GM18909 (cell line): Measurements from ENCODE around the gene KCNA10.
"Not testable (repeated sequence)": the region's sequence is repeated elsewhere in the genome, so short reads cannot be mapped to it uniquely, and the experiment has no call there.

Source experiments
- ATAC-seq: cut with Tn5 transposase; IDR thresholded peaks from one replicate; pipeline ENCODE4 v1.9.1; 2021; ENCODE audit warnings: mild to moderate bottlenecking; ENCODE audit not compliant: unreplicated experiment, poor library complexity

Gene KCNA10

DNA sequence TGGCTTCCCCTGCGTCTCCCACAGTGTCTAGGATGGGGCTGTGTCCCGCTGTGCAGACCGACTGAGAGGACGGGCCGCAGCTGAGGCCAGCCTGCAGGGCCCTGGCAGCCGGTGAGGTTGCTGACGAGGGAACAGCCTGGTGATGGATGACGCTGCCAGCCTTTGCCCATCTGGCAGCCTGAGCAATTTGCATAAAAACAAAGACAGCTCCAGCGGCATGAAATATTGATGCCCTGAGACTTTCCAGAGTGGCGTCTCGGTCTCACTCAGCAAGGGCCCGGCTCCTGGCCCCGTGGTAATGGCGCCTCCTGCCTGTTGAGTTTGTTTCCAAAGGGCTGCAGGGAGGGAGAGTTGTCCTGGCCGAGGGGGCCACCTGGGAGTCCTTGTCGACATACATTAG, 19.1 kb upstream of the KCNA10 start:
- no peak for ATAC-seq

DNA sequence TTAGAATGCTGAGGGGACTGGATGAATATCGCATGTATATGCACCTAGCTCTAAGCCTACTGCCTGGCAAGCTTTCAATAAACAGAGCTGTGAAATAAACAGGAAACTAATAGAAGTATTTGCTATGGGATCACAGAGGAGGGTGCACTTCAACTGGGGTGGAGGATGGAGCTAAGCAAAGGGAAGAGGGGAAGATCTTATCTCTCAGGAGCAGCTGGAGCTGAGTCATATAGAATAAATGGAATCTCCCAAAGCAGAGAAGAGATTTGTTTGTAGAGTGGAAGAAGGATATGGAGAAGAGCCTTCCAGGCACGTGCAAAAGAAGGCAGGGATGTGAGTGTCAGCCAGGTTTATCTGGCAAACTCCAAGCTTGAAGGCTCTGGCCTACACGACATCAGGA, 17.0 kb upstream of the KCNA10 start:
- ATAC-seq = no peak

GRCh38 chr1:110533230-110533629, 14.3 kb upstream of the KCNA10 start:
- ATAC-seq = no peak

DNA sequence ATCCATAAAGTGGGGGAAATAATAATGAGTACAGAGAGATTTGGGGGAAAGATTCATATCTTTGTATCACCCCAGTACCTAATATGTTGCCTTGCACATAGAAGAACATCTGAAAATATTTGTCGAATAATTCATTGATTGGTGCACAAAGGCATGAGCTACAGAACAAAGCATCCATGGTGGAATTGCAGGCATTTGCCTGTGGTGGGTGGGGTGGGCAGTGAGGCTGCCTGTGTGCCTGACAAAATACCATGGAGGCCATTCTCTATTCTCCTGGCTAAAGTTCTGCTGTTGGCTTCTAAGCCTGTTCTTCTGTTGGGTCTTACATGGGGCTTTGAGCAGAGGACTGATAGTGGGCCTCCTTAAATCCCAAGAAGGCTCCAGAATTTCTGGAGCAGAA, 10.0 kb upstream of the KCNA10 start:
- no peak for ATAC-seq

DNA sequence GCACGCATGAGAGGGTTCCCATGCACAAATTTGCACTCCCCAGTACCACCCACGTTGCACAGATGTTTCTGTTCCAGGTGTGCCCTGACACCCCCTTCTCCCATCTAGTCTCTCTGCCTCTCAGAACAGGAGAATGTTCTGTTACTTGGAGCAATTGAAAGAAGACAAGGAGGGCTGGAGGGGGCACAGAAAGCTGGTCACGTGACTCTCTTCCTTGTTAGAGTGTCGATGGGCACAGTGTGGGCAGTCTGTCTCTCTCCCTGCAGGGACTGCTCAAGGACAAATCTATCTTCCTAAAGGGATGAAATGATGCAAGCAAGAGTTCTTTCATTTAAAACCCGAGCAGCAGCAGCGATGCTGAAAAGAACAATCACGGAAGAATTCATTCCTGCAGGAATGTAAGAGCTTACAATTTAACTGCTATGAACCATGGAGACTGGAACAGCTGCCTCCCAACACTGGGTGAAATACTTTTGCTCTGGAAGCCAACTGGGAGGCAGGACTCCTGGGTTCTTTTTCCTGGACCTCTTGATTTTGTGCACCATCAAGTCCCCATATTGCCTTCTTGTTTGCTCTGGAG, 7.3 kb upstream of the KCNA10 start:
- ATAC-seq = no peak

DNA sequence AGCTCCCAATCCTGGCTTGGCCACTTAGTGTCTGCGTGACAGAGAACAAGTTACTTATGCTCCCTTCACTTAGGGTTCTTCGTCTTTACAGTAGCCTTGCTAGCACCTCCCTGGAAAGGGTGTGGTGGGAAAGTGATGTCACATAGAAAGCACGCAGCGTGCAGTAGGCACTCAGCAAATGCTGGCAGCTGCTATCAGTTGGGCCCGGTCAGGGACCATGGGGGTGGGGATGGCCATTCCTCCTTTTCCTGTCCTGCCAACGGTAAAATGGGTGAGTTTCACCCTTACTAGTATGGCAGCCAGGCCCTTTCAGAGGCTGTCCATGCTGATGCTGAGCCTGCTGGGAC, 6.2 kb upstream of the KCNA10 start:
- no peak for ATAC-seq

DNA sequence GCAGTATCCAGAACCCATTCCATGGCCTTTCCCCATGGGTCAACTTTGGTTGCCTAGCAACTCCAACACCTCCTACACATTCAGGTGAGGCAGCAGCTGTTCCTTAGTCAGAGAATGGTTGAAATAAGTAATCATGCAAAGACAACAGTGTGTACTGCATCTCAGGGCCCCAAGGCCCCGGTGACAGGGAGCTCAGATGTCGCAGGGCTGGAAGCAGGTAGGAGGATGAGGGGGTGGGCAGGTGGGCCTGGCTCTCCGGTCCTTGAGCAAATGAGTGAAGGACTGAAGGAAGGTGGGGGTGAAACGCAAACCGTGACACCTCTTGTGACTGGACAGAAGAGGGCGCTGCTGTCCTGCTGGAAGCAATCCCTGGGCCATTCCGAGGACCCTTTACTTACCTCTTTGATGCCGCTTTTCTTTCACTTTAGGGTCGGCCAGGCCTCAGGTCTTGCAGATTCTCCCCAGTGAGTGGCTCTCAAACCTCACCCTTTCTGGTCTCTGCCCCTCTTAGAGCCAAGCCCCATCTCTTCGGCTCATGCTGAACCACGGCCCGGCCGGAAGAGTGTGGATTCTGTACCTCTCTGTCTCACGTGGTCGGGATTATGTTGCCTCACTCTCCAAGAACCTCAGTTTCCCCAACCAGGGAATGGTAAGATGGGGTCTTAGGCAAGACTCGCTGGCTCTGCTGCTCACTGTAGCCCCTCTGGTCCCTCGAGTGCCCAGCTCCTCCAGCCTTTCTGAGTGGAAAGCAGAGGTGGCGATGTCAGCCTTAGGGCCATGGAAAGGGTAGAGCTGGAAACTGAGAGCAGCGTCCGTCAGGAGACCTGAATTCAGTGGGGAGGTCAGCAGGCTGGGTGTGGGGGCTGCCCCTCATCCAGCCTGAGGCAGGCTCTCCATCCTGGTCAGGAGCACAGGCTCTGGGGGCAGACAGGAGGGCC, 5.6 kb upstream of the KCNA10 start:
- no peak for ATAC-seq

DNA sequence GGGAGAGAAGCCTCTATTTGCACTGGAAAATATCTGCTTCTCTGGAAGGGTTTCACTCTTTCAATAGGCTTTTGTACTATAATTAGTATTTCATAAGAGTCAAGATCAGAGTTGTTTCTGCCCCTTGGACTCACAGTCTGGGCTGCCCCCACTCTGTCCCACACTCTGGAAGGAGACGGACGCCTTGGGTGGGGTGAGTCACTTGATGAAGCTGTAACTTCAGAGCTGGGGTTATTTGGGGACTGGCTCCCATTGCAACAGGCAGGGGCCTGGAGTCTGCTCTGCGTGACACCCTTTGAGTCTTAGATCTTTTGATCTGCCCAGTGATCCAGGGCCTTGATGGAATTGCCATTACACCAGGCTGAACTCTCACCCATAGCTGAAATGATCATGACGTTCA, 4.0 kb upstream of the KCNA10 start:
- ATAC-seq = no peak

DNA sequence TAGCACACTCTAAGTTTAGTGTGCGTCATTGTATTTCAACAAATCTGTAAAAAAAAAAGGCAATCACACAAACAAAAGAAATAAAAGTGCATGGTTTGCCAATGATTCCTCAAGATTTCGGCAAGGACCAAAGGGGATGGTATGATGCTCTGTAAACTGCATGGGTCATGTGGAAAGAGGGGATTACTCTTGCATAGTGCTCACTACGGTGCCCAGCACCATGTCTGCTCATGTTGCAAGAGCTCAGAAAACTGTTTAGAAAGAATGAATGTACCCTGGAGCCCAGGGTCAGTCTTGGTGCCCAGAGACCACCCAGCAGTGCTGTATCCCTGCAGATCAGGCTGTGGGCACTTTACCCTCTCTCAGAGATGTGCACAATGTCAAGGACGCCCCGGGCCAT, 3.6 kb upstream of the KCNA10 start:
- no peak for ATAC-seq

DNA sequence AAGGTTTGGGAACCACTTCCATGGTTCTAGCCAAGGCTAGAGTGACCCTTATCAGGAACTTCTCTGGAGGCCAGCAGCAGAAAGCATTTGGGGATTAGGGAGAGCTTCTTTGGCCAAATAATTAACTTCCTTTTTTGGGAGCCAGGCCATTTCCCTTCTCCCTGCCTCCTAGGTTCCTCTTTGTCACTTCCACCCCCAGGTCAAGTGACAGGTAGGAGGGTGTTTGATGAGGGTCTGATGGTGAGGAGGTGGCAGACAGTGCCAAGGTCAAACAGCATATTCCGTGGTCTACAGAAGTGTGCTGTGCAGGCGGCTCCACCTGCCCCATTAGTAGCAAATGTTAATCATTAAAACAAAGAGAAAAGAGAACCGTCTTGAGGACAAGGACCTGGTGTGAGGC, 1.9 kb upstream of the KCNA10 start:
- ATAC-seq = no peak

- ATAC-seq = no peak
Measured at GRCh38 chr1:110515891-110516290, 3.1 kb downstream of the KCNA10 start.

DNA sequence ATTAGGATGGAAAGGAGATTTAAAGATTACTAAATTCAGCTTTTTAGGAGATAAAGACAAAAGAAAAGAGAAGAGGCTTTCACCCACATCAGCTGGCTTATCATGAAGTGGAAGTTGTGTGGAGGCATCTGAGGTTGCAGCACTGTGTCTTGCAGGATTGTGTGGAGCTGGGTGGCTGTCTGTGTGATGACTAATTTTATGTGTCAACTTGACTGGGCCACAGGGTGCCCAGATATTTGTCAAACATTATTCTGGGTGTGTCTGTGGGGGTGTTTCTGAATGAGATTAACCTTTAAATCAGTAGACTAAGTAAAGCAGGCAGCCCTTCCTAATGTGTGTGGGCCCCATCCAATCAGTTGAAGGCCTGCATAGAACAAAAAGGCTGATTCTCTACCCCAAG, 3.9 kb downstream of the KCNA10 start:
- no peak for ATAC-seq

GRCh38 chr1:110513511-110513910, 5.5 kb downstream of the KCNA10 start:
- no peak for ATAC-seq

DNA sequence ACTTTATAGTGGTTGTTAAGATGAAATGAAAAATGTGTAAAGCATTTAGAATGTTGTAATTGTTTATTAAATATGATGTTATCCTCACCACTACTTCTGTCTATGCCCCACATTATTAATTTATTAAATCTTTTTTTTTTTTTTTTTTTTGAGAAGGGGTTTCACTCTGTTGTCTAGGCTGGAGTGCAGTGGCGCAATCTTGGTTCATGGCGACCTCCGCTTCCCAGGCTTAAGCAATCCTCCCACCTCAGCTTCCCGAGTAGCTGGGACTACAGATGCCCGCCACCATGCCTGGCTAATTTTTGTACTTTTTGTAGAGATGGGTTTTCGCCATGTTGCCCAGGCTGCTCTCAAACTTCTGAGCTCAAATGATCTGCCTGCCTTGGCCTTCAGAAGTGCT, 7.5 kb downstream of the KCNA10 start:
- no peak for ATAC-seq

- ATAC-seq = not testable (repeated sequence)
Measured at GRCh38 chr1:110510921-110511320, 8.1 kb downstream of the KCNA10 start.

GRCh38 chr1:110509655-110510054, 9.3 kb downstream of the KCNA10 start:
- ATAC-seq = no peak

GRCh38 chr1:110508028-110508940, 10.7 kb downstream of the KCNA10 start:
- no peak for ATAC-seq

DNA sequence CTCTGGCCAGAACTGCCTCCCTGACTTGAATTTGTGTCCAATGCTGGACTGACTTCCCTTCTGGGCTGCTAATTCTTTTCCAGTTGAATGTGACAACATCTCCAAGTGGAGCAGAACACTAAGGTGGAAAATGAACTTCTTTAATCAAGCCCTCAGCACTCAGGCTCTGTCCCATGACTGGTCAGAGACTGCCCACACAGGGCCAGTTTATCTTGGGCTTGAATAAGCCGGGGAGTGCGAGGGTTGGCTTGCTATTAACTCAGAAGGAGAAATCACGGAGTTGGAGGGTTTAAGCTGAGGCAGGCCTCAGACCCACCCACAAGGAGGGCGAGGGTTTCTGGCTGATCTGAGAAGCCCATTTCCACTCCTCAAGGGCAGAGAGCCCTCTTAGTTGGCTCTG, 12.4 kb downstream of the KCNA10 start:
- ATAC-seq = no peak

DNA sequence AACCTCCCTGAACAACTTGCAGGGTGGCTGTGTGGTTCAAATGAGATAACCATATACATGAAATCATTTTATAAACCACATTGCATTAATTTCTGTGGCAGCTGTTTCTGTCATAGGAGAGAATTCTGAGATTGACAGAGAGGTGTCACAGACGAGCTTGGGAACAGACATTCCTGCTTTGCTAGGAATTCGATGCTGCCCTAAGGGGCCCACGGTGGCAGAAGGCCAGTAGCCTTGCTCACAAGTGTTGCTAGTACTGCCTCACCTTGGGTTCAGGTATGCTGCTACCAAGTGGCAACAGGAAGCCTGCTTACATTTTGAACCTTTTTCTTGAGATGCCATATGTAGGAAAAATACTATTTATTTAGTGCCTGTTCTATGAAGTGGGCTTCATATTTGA, 13.4 kb downstream of the KCNA10 start:
- no peak for ATAC-seq

- no peak for ATAC-seq
Measured at GRCh38 chr1:110504226-110504625, 14.7 kb downstream of the KCNA10 start.

DNA sequence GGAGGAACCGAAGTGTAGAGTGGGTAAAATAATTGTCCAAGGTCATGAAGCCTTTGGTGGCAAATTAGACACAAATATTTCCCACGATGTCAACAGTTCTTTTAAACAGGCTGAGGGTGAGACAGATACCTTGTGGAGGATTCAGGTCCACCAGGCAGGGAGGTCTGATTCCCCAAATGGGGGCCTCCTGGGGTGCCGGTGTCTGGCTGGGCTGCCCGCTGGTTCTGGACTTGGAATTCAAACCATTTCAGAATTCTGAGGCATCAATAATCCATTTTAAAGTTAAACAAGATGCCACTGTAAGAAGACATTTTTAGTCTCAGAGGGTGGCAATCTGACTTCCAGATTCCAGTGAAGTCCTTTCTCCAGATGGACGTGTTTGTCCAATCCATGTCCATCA, 15.5 kb downstream of the KCNA10 start:
- ATAC-seq = no peak
